NCI-H446 treated with DMSO at 0.1 percent for 48 hours (cell line): ENCODE results near the gene HECW1.
"Not testable (repeated sequence)": the region's sequence is repeated elsewhere in the genome, so short reads cannot be mapped to it uniquely, and the experiment has no call there.

Experiments used
- DNase-seq: peaks from one replicate; lab custom pipeline; 2025; lab: John Stamatoyannopoulos, UW

The HECW1 gene

GRCh38 chr7:43208242-43208641, 95.8 kb downstream of the HECW1 start:
- no peak for DNase-seq

GRCh38 chr7:43210539-43210938, 98.1 kb downstream of the HECW1 start:
- DNase-seq = not testable (repeated sequence)

GRCh38 chr7:43211286-43211685, 98.8 kb downstream of the HECW1 start:
- no peak for DNase-seq

GRCh38 chr7:43211693-43212092, 99.2 kb downstream of the HECW1 start:
- DNase-seq = no peak

GRCh38 chr7:43212921-43213320, 100.5 kb downstream of the HECW1 start:
- DNase-seq = no peak

- DNase-seq = no peak
Observed at GRCh38 chr7:43215061-43215460, 102.6 kb downstream of the HECW1 start.

GRCh38 chr7:43217055-43217454, 104.6 kb downstream of the HECW1 start:
- DNase-seq = no peak

- not testable (repeated sequence) for DNase-seq
Observed at GRCh38 chr7:43218901-43219300, 106.5 kb downstream of the HECW1 start.

- no peak for DNase-seq
Observed at GRCh38 chr7:43220250-43220649, 107.8 kb downstream of the HECW1 start.

- DNase-seq = no peak
Observed at GRCh38 chr7:43220742-43221141, 108.3 kb downstream of the HECW1 start.

GRCh38 chr7:43229801-43230200, 117.4 kb downstream of the HECW1 start:
- DNase-seq = no peak

- DNase-seq = no peak
Observed at GRCh38 chr7:43232366-43232765, 119.9 kb downstream of the HECW1 start.

GRCh38 chr7:43234073-43234472, 121.6 kb downstream of the HECW1 start:
- DNase-seq = no peak

GRCh38 chr7:43234968-43235367, 122.5 kb downstream of the HECW1 start:
- DNase-seq = no peak

GRCh38 chr7:43240565-43240964, 128.1 kb downstream of the HECW1 start:
- no peak for DNase-seq

- DNase-seq = no peak
Observed at GRCh38 chr7:43242628-43243255, 130.3 kb downstream of the HECW1 start.

- no peak for DNase-seq
Observed at GRCh38 chr7:43244232-43244631, 131.8 kb downstream of the HECW1 start.

- no peak for DNase-seq
Observed at GRCh38 chr7:43244784-43245183, 132.3 kb downstream of the HECW1 start.

- no peak for DNase-seq
Observed at GRCh38 chr7:43247757-43248156, 135.3 kb downstream of the HECW1 start.

- no peak for DNase-seq
Observed at GRCh38 chr7:43248553-43248952, 136.1 kb downstream of the HECW1 start.

- DNase-seq = no peak
Observed at GRCh38 chr7:43248961-43249822, 136.7 kb downstream of the HECW1 start.

GRCh38 chr7:43249823-43250145, 137.3 kb downstream of the HECW1 start:
- no peak for DNase-seq

- DNase-seq = peak; percentile 39
Observed at GRCh38 chr7:43260980-43261878, 148.8 kb downstream of the HECW1 start.
